Fibroblast of lung (primary cell): ENCODE data around the gene SESN2. TPM values are rescaled to one million over a fixed set of nuclear protein-coding genes. Genes with fewer than 3 reads are reported as not detected.

Source experiments
- DNase-seq, 2 donors: peaks; one replicate each; pipeline versions ENCODE4 v3.0.0 to v3.0.0-alpha.2; 2010; ENCODE audit warnings: low read depth in 2 of 2
- H2AFZ ChIP-seq: 2 replicates; pipeline ENCODE4 v1.5.1; 2012; ENCODE audit warnings: low read length, control low read depth, inconsistent platforms
- H3K27ac ChIP-seq: 2 replicates; pipeline ENCODE4 v1.5.1; 2011; ENCODE audit warnings: low read length, control low read depth; ENCODE audit not compliant: insufficient read depth
- H3K27me3 ChIP-seq: 2 replicates; pipeline ENCODE4 v1.5.1; 2011; ENCODE audit warnings: mild to moderate bottlenecking, low read length; ENCODE audit not compliant: control insufficient read depth, insufficient read depth
- H3K36me3 ChIP-seq: 2 replicates; pipeline ENCODE4 v1.5.1; 2011; ENCODE audit warnings: low read length; ENCODE audit not compliant: control insufficient read depth, insufficient read depth
- H3K4me1 ChIP-seq: 2 replicates; pipeline ENCODE4 v1.5.1; 2011; ENCODE audit warnings: low read length; ENCODE audit not compliant: control insufficient read depth, insufficient read depth; ENCODE audit errors: extremely low read depth
- H3K4me2 ChIP-seq: 2 replicates; pipeline ENCODE4 v1.5.1; 2011; ENCODE audit warnings: low read length, control low read depth; ENCODE audit not compliant: insufficient read depth; ENCODE audit errors: extremely low read depth
- H3K4me3 ChIP-seq, 4 experiments: fragments of 200-600 bp in 1 of 4; sonication (generic) in 1 of 4; replicated peaks in 1 of 4; 2 replicates each; pipeline ENCODE4 v1.5.1; 2011 to 2016; ENCODE audit warnings: low read length in 4 of 4, low read depth in 3 of 4, mild to moderate bottlenecking in 3 of 4, control low read depth in 2 of 4, inconsistent platforms in 1 of 4, mixed read lengths in 1 of 4; ENCODE audit not compliant: insufficient read depth in 1 of 4; ENCODE audit errors: control extremely low read depth in 1 of 4
- H3K79me2 ChIP-seq: 2 replicates; pipeline ENCODE4 v1.5.1; 2012; ENCODE audit warnings: mild to moderate bottlenecking, low read length, inconsistent platforms; ENCODE audit not compliant: control insufficient read depth, insufficient read depth
- H3K9ac ChIP-seq: 2 replicates; pipeline ENCODE4 v1.5.1; 2011; ENCODE audit warnings: mild to moderate bottlenecking, low read length, control low read depth; ENCODE audit not compliant: insufficient read depth
- H3K9me3 ChIP-seq: 2 replicates; pipeline ENCODE4 v1.5.1; 2012; ENCODE audit warnings: low read depth, low read length; ENCODE audit not compliant: control insufficient read depth, insufficient read depth
- H4K20me1 ChIP-seq: 2 replicates; pipeline ENCODE4 v1.5.1; 2011; ENCODE audit warnings: low read length; ENCODE audit not compliant: control insufficient read depth, insufficient read depth; ENCODE audit errors: extremely low read depth
- EZH2 ChIP-seq: IDR thresholded peaks from 2 replicates; pipeline ENCODE4 v1.5.1; 2012; ENCODE audit warnings: low read length, control low read depth, mild to moderate bottlenecking; ENCODE audit errors: missing control alignments
- polyA plus RNA-seq, 2 donors: library from polyadenylated mRNA; depleted of rRNA in 1 of 2; stranded (reverse) in 1 of 2; unstranded in 1 of 2; fragments of >200 nt; gene quantifications; 2 replicates each; pipeline ENCODE4 v1.2.1, GENCODE V29; 2011 to 2012; ENCODE audit warnings: missing spikeins in 1 of 2
- total RNA-seq: library from RNA; depleted of rRNA; stranded (reverse); fragments of >200 nt; gene quantifications from 2 replicates; pipeline ENCODE4 v1.2.1, GENCODE V29; 2014
- TF ChIP-seq, protein P1 (sequence below), 2 donors: IDR thresholded peaks in 1 of 2; conservative IDR thresholded peaks in 1 of 2; 1 replicate in 1 of 2; 2 replicates in 1 of 2; pipeline ENCODE4 v1.5.1; 2011 to 2012; ENCODE audit warnings: low read length in 2 of 2, control low read depth in 1 of 2, inconsistent platforms in 1 of 2, low read depth in 1 of 2, mild to moderate bottlenecking in 1 of 2

SESN2 gene
- total and polyA plus RNA-seq, 2 donors (not counting 1 experiment from before 2014, with no cell fraction given), result 8.4 to 55.2 TPM

GRCh38 chr1:28243685-28244311 is 15.5 kb upstream of the SESN2 start:
- no peaks in the 10 kb centered on the region for H3K79me2 ChIP-seq
- no peaks in the 10 kb centered on the region for H3K36me3 ChIP-seq

GRCh38 chr1:28244549-28245251 is 14.6 kb upstream of the SESN2 start:
- Histone ChIP-seq H3K4me3 (no peak overlapping the region), H3K4me2 (no peak overlapping the region), H3K9ac (no peak overlapping the region), H3K36me3 (no peaks in the 10 kb centered on the region), H2AFZ (no peak overlapping the region), H3K4me1 (peaks cover 9% of the 10 kb centered on the region), H3K9me3 (no peaks in the 10 kb centered on the region), H3K79me2 (no peaks in the 10 kb centered on the region), H3K27ac (no peak overlapping the region), H4K20me1 (no peaks in the 10 kb centered on the region), H3K27me3 (no peaks in the 10 kb centered on the region)
- TF ChIP-seq EZH2, result no peak
- TF ChIP-seq, protein P1, sequence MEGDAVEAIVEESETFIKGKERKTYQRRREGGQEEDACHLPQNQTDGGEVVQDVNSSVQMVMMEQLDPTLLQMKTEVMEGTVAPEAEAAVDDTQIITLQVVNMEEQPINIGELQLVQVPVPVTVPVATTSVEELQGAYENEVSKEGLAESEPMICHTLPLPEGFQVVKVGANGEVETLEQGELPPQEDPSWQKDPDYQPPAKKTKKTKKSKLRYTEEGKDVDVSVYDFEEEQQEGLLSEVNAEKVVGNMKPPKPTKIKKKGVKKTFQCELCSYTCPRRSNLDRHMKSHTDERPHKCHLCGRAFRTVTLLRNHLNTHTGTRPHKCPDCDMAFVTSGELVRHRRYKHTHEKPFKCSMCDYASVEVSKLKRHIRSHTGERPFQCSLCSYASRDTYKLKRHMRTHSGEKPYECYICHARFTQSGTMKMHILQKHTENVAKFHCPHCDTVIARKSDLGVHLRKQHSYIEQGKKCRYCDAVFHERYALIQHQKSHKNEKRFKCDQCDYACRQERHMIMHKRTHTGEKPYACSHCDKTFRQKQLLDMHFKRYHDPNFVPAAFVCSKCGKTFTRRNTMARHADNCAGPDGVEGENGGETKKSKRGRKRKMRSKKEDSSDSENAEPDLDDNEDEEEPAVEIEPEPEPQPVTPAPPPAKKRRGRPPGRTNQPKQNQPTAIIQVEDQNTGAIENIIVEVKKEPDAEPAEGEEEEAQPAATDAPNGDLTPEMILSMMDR (conservative IDR thresholded peaks at IDR 0.05 in 1 of 2, IDR thresholded peaks at IDR 0.05 in 1 of 2; ENCODE audit: low read depth in 1 of 2, low read length in 2 of 2), result no peak
- DNase-seq, result no peak

More at GRCh38 chr1:28243685-28244311, 15.5 kb upstream of the SESN2 start:
- no peaks in the 10 kb centered on the region for H4K20me1 ChIP-seq
- TF ChIP-seq, protein P1 (conservative IDR thresholded peaks at IDR 0.05 in 1 of 2, IDR thresholded peaks at IDR 0.05 in 1 of 2; ENCODE audit: low read depth in 1 of 2, low read length in 2 of 2), result no peak
- no peak for TF ChIP-seq EZH2
- H3K4me3 ChIP-seq, result no peak overlapping the region
- no peaks in the 10 kb centered on the region for H3K9me3 ChIP-seq
- H3K27ac ChIP-seq, result no peak overlapping the region
- no peak overlapping the region for H3K9ac ChIP-seq
- no peaks in the 10 kb centered on the region for H3K27me3 ChIP-seq
- no peak overlapping the region for H2AFZ ChIP-seq
- peaks cover 5% of the 10 kb centered on the region for H3K4me1 ChIP-seq
- no peak for DNase-seq
- no peak overlapping the region for H3K4me2 ChIP-seq

- Histone ChIP-seq H3K4me3 (peak overlapping the region; percentile 57 to 75 (median 66)), H3K27me3 (no peaks in the 10 kb centered on the region), H3K4me1 (peaks cover 12% of the 10 kb centered on the region), H3K4me2 (peak overlapping the region; percentile 87), H2AFZ (peak overlapping the region; percentile 51), H3K36me3 (no peaks in the 10 kb centered on the region), H4K20me1 (no peaks in the 10 kb centered on the region), H3K9ac (no peak overlapping the region), H3K79me2 (no peaks in the 10 kb centered on the region), H3K27ac (peak overlapping the region; percentile 57), H3K9me3 (no peaks in the 10 kb centered on the region)
- no peak for TF ChIP-seq EZH2
- TF ChIP-seq, protein P1 (conservative IDR thresholded peaks at IDR 0.05 in 1 of 2, IDR thresholded peaks at IDR 0.05 in 1 of 2; ENCODE audit: low read depth in 1 of 2, low read length in 2 of 2), result no peak
- no peak for DNase-seq
Measured at GRCh38 chr1:28246427-28246832, 12.9 kb upstream of the SESN2 start.
